Tibial nerve (tissue), 4 donors: ENCODE results near the gene SYDE2. TPM values are rescaled to one million over a fixed set of nuclear protein-coding genes. Genes with fewer than 3 reads are reported as not detected.

Experiments
- DNase-seq, 2 donors: peaks; one replicate each; pipeline ENCODE4 v3.0.0-alpha.2; 2019; ENCODE audit warnings: low spot score in 2 of 2
- H3K27ac ChIP-seq, 4 donors: fragments of 200-600 bp; sonication (generic) in 3 of 4; one replicate each; pipeline ENCODE4 v1.5.1; 2017 to 2019; ENCODE audit warnings: mild to moderate bottlenecking in 1 of 4
- H3K27me3 ChIP-seq, 2 donors: fragments of 200-600 bp; sonication (generic) in 1 of 2; one replicate each; pipeline versions ENCODE4 v1.5.1 to v1.6.0; 2017 to 2019
- H3K36me3 ChIP-seq, 3 donors: fragments of 200-600 bp; sonication (generic); one replicate each; pipeline ENCODE4 v1.5.1; 2018 to 2019
- H3K4me1 ChIP-seq, 4 donors: fragments of 200-600 bp; sonication (generic) in 3 of 4; one replicate each; pipeline ENCODE4 v1.5.1; 2017 to 2019
- H3K4me3 ChIP-seq, 4 donors: fragments of 200-600 bp; sonication (generic) in 3 of 4; one replicate each; pipeline ENCODE4 v1.5.1; 2017 to 2019; ENCODE audit warnings: mild to moderate bottlenecking in 1 of 4, moderate library complexity in 1 of 4
- H3K9me3 ChIP-seq, 4 donors: fragments of 200-600 bp; sonication (generic) in 3 of 4; one replicate each; pipeline ENCODE4 v1.5.1; 2017 to 2019
- POLR2A ChIP-seq, 2 donors: fragments of 450-650 bp; IDR thresholded peaks; one replicate each; pipeline ENCODE4 v1.6.1; 2017; ENCODE audit warnings: antibody characterized with exemption in 2 of 2, mild to moderate bottlenecking in 2 of 2, moderate library complexity in 2 of 2
- small RNA-seq: library from RNA; depleted of rRNA; stranded (forward); fragments of <200 nt; gene quantifications from one replicate; pipeline ENCODE3, GENCODE V24; 2016
- total RNA-seq, 4 donors: library from RNA; depleted of rRNA; stranded (reverse); fragments of >200 nt; gene quantifications; one replicate each; pipeline ENCODE4 v1.1.0, GENCODE V29; 2016
- TF ChIP-seq, protein P1 (sequence below), 5 experiments: fragments of 200-600 bp in 3 of 5; fragments of 450-650 bp in 2 of 5; sonication (generic) in 3 of 5; IDR thresholded peaks; one replicate each; pipeline ENCODE4 v1.5.1; 2016 to 2019; ENCODE audit warnings: antibody characterized with exemption in 5 of 5, mild to moderate bottlenecking in 3 of 5, moderate library complexity in 2 of 5

The SYDE2 gene
- total RNA-seq, 4 donors from 2014 or later: 10.5 to 12.9 (median 11.1) TPM

DNA sequence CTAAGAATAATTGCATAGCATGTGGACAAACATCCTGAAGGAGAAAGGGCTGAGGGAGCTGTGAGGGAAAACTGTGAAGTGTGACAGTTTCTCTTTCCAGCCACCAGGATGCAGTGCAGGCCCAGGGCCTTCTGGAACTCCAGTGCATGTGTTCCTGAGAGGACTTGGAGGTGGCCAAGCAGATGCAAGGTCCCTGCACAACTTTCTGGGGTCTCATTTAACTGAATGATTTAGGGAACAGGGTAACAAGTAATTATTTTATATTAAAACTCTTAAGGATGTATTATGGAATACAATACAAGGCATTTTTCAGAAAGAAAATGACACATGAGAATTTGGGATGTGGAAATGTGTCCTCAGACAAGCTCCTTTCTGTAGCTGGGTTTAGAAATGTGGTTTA, 91.3 kb downstream of the SYDE2 start:
- Histone ChIP-seq H3K9me3 (no peaks in the 10 kb centered on the region), H3K36me3 (no peaks in the 10 kb centered on the region), H3K27me3 (no peaks in the 10 kb centered on the region), H3K4me1 (no peaks in the 10 kb centered on the region), H3K27ac (no peak overlapping the region), H3K4me3 (no peak overlapping the region)
- TF ChIP-seq, protein P1, sequence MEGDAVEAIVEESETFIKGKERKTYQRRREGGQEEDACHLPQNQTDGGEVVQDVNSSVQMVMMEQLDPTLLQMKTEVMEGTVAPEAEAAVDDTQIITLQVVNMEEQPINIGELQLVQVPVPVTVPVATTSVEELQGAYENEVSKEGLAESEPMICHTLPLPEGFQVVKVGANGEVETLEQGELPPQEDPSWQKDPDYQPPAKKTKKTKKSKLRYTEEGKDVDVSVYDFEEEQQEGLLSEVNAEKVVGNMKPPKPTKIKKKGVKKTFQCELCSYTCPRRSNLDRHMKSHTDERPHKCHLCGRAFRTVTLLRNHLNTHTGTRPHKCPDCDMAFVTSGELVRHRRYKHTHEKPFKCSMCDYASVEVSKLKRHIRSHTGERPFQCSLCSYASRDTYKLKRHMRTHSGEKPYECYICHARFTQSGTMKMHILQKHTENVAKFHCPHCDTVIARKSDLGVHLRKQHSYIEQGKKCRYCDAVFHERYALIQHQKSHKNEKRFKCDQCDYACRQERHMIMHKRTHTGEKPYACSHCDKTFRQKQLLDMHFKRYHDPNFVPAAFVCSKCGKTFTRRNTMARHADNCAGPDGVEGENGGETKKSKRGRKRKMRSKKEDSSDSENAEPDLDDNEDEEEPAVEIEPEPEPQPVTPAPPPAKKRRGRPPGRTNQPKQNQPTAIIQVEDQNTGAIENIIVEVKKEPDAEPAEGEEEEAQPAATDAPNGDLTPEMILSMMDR (IDR thresholded peaks at IDR 0.05): peak; percentile 63 to 77 (median 69)
- no peak for TF ChIP-seq POLR2A (IDR thresholded peaks at IDR 0.05)
- DNase-seq: peak in 1 of 2 donors; percentile 8

Small RNA genes within 50 kb of the gene (small RNA-seq; reads per million reads assigned to genes)
- not detected for gene MIR4423

Other genes with a start within 250 kb of the SYDE2 start
- gene MCOLN2, start 203.9 kb downstream of the SYDE2 start, total RNA-seq: 10 to 100 TPM in 2 of 4 donors, 1 to 10 TPM in 2; 8.2 to 12.2 (median 9.8) TPM
- 10 to 100 TPM in 2 of 4 donors, 1 to 10 TPM in 2; 6.5 to 12.9 (median 8.6) TPM for gene MCOLN3, start 152.5 kb downstream of the SYDE2 start, total RNA-seq
- 10 to 100 TPM; 12.7 to 34.8 (median 24.5) TPM for gene C1orf52, start 58.6 kb upstream of the SYDE2 start, total RNA-seq
- 10 to 100 TPM; 12.6 to 20.3 (median 13.0) TPM for gene BCL10, start 75.6 kb upstream of the SYDE2 start, total RNA-seq